Right lobe of liver (tissue), 4 donors: ENCODE measurements around the gene MEIS2.

Experiments used
- POLR2A ChIP-seq: fragments of 450-650 bp; IDR thresholded peaks from one replicate; pipeline ENCODE4 v1.6.1; 2017; ENCODE audit warnings: antibody characterized with exemption, mild to moderate bottlenecking
- TF ChIP-seq, protein P1 (sequence below), 4 donors: fragments of 200-600 bp in 3 of 4; fragments of 450-650 bp in 1 of 4; IDR thresholded peaks; one replicate each; pipeline versions ENCODE4 v1.5.1 to v1.8.0; 2016 to 2022; ENCODE audit warnings: antibody characterized with exemption in 4 of 4, mild to moderate bottlenecking in 2 of 4
- donor health status: DM: no; HTN: no; CAD: no.
- donor health status: DM: no; HTN: no; CAD: no.
- donor health status: DM: no; HTN: yes; CAD: no.

DNA sequence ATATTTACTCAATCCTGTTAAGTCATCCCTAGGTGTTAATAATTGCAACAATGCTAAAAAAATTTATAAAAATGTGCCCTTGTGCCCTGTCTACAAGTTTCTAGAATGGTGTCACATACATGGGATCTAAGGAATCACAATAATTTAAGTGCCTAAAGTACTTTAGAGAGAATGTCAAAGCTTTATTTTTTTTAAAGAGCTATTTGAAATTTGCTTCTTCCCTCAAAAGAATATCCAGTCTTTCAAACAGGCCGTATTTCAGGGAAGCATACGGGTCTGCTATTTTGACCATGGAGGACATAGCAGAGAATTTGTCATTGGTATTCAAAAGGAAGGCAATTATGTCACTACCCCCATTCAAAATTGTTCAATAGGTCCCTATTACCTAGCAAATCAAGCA is 29.7 kb downstream of the MEIS2 start:
- TF ChIP-seq, protein P1, sequence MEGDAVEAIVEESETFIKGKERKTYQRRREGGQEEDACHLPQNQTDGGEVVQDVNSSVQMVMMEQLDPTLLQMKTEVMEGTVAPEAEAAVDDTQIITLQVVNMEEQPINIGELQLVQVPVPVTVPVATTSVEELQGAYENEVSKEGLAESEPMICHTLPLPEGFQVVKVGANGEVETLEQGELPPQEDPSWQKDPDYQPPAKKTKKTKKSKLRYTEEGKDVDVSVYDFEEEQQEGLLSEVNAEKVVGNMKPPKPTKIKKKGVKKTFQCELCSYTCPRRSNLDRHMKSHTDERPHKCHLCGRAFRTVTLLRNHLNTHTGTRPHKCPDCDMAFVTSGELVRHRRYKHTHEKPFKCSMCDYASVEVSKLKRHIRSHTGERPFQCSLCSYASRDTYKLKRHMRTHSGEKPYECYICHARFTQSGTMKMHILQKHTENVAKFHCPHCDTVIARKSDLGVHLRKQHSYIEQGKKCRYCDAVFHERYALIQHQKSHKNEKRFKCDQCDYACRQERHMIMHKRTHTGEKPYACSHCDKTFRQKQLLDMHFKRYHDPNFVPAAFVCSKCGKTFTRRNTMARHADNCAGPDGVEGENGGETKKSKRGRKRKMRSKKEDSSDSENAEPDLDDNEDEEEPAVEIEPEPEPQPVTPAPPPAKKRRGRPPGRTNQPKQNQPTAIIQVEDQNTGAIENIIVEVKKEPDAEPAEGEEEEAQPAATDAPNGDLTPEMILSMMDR (IDR thresholded peaks at IDR 0.05), result no peak
- no peak for TF ChIP-seq POLR2A
